Kidney (tissue), 14 donors: Measurements from ENCODE around the gene RP2. TPM values are rescaled to one million over a fixed set of nuclear protein-coding genes. Genes with fewer than 3 reads are reported as not detected.

ENCODE experiments used
- DNase-seq, 5 donors: peaks; one replicate each; pipeline ENCODE4 v3.0.0-alpha.2; 2013 to 2020
- FAIRE-seq: peaks from 2 replicates; lab custom pipeline; 2012; peaks lifted over from hg19 to GRCh38; lab: Jason Lieb, UNC
- H3K27ac ChIP-seq, 2 donors: one replicate each; pipeline ENCODE4 v1.7.0; 2013; ENCODE audit warnings: low read depth in 2 of 2, low read length in 2 of 2, inconsistent platforms in 1 of 2
- H3K27me3 ChIP-seq: one replicate; pipeline ENCODE4 v1.7.1; 2013; ENCODE audit warnings: low read length, inconsistent platforms; ENCODE audit not compliant: control insufficient read depth, insufficient read depth
- H3K36me3 ChIP-seq, 3 donors: one replicate each; pipeline versions ENCODE4 v1.7.0 to v1.7.1; 2013; ENCODE audit warnings: low read length in 3 of 3, control low read depth in 1 of 3, inconsistent platforms in 1 of 3; ENCODE audit not compliant: insufficient read depth in 3 of 3, control insufficient read depth in 2 of 3
- H3K4me1 ChIP-seq, 3 donors: one replicate each; pipeline versions ENCODE4 v1.7.0 to v1.7.1; 2013; ENCODE audit warnings: low read length in 3 of 3, inconsistent platforms in 1 of 3, low read depth in 1 of 3; ENCODE audit not compliant: control insufficient read depth in 2 of 3, insufficient read depth in 2 of 3
- H3K4me3 ChIP-seq, 3 donors: one replicate each; pipeline versions ENCODE4 v1.7.0 to v1.8.1; 2013; ENCODE audit warnings: low read length in 3 of 3, control low read depth in 1 of 3, inconsistent platforms in 1 of 3
- H3K9ac ChIP-seq, 3 donors: one replicate each; pipeline versions ENCODE4 v1.7.0 to v1.7.1; 2013; ENCODE audit warnings: low read length in 3 of 3, control low read depth in 1 of 3, inconsistent platforms in 1 of 3
- H3K9me3 ChIP-seq, 3 donors: one replicate each; pipeline versions ENCODE4 v1.7.0 to v1.7.1; 2013; ENCODE audit warnings: low read length in 3 of 3, control low read depth in 1 of 3, inconsistent platforms in 1 of 3; ENCODE audit not compliant: control insufficient read depth in 2 of 3, insufficient read depth in 1 of 3
- intact Hi-C: fragments of 100-400 bp; cut with DNase I; formaldehyde crosslinking; loops from one replicate; pipeline ENCODE4 v1.11.1; 2022
- polyA plus RNA-seq: library from polyadenylated mRNA; stranded (reverse); fragments of 350-450 nt; fragmentation: Illumina TruSeq; extraction: RNeasy Lipid Tissue Mini Kit (QIAGEN cat#74804); gene quantifications from one replicate; pipeline ENCODE4 v1.2.3, GENCODE V29; 2014; ENCODE audit warnings: low read depth, low replicate concordance; ENCODE audit not compliant: insufficient read depth
- total RNA-seq: library from RNA; stranded (reverse); fragmentation: NEBNext Ultra II Directional; extraction: Animal tissue kit (Norgen Biotek cat#: 25700); gene quantifications from one replicate; pipeline ENCODE4 v1.2.1, GENCODE V29; 2021
- TF ChIP-seq, protein P1 (sequence below): IDR thresholded peaks from 3 replicates; pipeline ENCODE4 v1.5.1; 2012; ENCODE audit warnings: mild to moderate bottlenecking, moderate library complexity, borderline replicate concordance; ENCODE audit not compliant: insufficient read depth; ENCODE audit errors: extremely low read depth
- donor health status: control.
- donor health status: control.
- donor health status: control.
- donor health status: control.
- donor health status: control.
- donor health status: DM: yes; HTN: yes; CAD: no.
- donor health status: Normal renal cell carcinoma (clear cell type).

Gene RP2
- total and polyA plus RNA-seq, 2 donors from 2014 or later = 2.8 to 10.0 TPM

DNA sequence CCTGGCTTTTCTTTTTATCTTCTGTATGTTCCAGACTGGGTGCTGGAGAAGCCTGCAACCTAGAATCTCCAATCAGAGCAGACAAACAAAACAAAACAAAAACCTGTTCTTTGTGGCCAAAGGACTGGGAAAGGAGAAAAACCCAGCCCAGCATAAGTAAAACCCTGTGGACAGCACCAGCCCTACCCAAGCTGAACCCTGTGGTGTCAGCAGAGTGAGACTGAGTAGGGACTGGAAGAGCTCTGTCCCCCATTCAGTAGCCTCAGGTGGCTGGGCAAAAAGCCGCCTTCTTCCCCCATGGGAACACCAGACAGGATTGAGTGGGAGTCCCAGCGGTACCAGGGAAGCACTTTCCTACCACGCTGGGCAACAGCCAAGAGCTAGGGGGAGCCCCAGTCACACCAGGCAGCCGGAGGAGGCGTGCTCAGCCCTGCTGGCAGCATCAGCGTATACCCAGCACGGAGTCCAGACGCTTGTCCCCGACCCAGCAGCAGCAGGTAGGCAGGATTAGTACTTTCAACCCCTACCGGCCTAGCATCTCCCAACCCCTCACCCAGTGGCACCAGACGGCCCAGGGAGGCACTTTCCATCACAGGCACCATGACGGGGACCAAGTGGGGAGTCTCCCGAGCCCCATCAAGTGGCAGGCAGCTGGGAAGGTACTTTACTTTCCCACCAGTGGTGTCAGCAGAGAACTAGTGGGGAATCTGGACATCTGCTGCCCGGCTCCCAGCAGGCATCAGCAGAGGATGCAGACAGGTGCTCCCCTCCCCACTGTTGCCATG, 66.8 kb downstream of the RP2 start:
- Histone ChIP-seq H3K36me3 (no peaks in the 10 kb centered on the region), H3K9me3 (no peaks in the 10 kb centered on the region), H3K4me1 (no peaks in the 10 kb centered on the region), H3K27ac (no peak overlapping the region), H3K27me3 (peaks cover 3% of the 10 kb centered on the region), H3K9ac (peak overlapping the region in 1 of 3 donors; percentile 15), H3K4me3 (peak overlapping the region; percentile 57 to 68 (median 64))
- peak; percentile 79 to 86 (median 84) for DNase-seq
- intact Hi-C loops = no loop called here
- TF ChIP-seq, protein P1, sequence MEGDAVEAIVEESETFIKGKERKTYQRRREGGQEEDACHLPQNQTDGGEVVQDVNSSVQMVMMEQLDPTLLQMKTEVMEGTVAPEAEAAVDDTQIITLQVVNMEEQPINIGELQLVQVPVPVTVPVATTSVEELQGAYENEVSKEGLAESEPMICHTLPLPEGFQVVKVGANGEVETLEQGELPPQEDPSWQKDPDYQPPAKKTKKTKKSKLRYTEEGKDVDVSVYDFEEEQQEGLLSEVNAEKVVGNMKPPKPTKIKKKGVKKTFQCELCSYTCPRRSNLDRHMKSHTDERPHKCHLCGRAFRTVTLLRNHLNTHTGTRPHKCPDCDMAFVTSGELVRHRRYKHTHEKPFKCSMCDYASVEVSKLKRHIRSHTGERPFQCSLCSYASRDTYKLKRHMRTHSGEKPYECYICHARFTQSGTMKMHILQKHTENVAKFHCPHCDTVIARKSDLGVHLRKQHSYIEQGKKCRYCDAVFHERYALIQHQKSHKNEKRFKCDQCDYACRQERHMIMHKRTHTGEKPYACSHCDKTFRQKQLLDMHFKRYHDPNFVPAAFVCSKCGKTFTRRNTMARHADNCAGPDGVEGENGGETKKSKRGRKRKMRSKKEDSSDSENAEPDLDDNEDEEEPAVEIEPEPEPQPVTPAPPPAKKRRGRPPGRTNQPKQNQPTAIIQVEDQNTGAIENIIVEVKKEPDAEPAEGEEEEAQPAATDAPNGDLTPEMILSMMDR = peak; percentile 67
- FAIRE-seq = no peak

DNA sequence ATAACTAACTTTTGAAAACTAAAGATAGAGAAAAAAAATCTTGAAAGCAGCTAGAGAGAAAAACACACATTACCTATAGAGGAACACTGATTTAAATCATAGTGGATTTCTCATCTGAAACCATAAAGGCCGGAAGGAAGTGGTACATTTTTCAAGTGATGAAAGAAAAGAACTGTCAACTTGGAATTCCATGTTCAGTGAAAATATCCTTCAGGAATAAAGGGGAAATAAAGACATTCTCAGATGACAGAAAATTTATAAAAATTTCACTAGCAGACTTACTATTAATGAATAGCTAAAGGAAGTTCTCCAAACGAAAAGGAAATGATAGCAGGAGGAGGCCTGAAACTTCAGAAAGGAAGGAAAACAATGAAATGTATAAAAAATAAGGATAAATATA, 67.8 kb downstream of the RP2 start:
- peaks cover 3% of the 10 kb centered on the region for H3K27me3 ChIP-seq

DNA sequence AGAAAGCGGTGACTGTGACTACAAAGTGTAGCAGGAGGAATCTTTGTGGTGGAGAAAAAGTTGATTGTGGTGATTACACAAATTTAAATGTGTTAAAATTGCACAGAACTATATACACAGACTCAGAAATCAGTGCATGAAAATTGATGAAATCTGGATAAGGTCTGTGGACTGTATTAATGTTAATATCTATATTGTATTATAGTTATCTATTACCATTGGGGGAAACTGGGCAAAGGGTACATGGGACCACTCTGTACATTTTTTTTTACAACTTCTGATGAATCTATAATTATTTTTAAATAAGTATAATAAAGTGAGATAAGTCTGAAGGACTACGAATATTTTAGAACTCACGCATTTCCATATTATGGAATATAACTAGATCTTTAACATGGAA, 73.6 kb downstream of the RP2 start:
- DNase-seq (no peak), FAIRE-seq (peak; percentile 58)
- peaks cover 5% of the 10 kb centered on the region for H3K27me3 ChIP-seq
- H3K4me3 ChIP-seq = no peak overlapping the region
- TF ChIP-seq, protein P1 = no peak
- H3K9ac ChIP-seq = no peak overlapping the region
- H3K4me1 ChIP-seq = peaks cover 0 to 2% (median 0%) of the 10 kb centered on the region in 3 donors
- no peaks in the 10 kb centered on the region for H3K9me3 ChIP-seq
- no peak overlapping the region for H3K27ac ChIP-seq
- H3K36me3 ChIP-seq = no peaks in the 10 kb centered on the region
- intact Hi-C loops = no loop called here

More for the DNA sequence above, 67.8 kb downstream of the RP2 start:
- H3K9ac ChIP-seq = no peak overlapping the region
- intact Hi-C loops = no loop called here
- no peaks in the 10 kb centered on the region for H3K36me3 ChIP-seq
- no peaks in the 10 kb centered on the region for H3K4me1 ChIP-seq
- no peaks in the 10 kb centered on the region for H3K9me3 ChIP-seq
- TF ChIP-seq, protein P1 = no peak
- FAIRE-seq (no peak), DNase-seq (peak in 1 of 5 donors; percentile 8)
- H3K4me3 ChIP-seq = no peak overlapping the region
- no peak overlapping the region for H3K27ac ChIP-seq
